GM12865 (cell line): ENCODE data around the gene POLR2I.

Experiments used
- DNase-seq: peaks from one replicate; pipeline ENCODE4 v3.0.0; 2010; ENCODE audit warnings: low read depth
- H3K4me3 ChIP-seq: 2 replicates; pipeline ENCODE4 v1.5.1; 2011; ENCODE audit warnings: mild to moderate bottlenecking, low read depth, low read length, control low read depth
- TF ChIP-seq, protein P1 (sequence below): IDR thresholded peaks from 2 replicates; pipeline ENCODE4 v1.5.1; 2011; ENCODE audit warnings: low read length, control low read depth, low read depth, inconsistent platforms; ENCODE audit not compliant: insufficient read depth; ENCODE audit errors: missing control alignments

Gene POLR2I

DNA sequence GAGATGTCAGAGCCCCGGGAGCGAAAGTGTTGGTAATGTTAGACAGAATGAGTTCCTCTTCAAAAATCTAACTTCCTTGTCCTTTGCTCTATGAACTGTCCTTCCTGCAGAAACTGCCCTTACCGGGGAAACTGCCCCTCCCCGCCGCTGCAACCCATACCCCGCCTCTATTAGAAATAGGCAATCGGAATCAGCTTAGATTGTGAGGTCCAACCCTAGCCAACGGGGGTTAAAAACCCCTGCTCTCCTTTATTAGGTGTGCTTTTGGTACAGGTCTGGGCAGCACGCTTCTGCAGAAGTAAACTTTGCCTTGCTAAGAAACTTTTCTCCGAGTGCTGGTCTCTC, 13.7 kb upstream of the POLR2I start:
- TF ChIP-seq, protein P1, sequence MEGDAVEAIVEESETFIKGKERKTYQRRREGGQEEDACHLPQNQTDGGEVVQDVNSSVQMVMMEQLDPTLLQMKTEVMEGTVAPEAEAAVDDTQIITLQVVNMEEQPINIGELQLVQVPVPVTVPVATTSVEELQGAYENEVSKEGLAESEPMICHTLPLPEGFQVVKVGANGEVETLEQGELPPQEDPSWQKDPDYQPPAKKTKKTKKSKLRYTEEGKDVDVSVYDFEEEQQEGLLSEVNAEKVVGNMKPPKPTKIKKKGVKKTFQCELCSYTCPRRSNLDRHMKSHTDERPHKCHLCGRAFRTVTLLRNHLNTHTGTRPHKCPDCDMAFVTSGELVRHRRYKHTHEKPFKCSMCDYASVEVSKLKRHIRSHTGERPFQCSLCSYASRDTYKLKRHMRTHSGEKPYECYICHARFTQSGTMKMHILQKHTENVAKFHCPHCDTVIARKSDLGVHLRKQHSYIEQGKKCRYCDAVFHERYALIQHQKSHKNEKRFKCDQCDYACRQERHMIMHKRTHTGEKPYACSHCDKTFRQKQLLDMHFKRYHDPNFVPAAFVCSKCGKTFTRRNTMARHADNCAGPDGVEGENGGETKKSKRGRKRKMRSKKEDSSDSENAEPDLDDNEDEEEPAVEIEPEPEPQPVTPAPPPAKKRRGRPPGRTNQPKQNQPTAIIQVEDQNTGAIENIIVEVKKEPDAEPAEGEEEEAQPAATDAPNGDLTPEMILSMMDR, result no peak
- peak; percentile 53 for DNase-seq
- H3K4me3 ChIP-seq, result peak overlapping the region; percentile 77

DNA sequence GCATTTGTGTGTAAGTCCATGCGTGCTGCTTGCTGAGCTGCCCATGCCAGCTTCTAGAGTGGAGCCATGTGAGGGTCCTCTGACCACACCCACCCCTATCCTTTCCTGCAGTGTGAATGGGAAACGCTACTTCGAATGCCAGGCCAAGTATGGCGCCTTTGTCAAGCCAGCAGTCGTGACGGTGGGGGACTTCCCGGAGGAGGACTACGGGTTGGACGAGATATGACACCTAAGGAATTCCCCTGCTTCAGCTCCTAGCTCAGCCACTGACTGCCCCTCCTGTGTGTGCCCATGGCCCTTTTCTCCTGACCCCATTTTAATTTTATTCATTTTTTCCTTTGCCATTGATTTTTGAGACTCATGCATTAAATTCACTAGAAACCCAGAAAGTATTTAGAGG, 10.9 kb upstream of the POLR2I start:
- peak; percentile 68 for DNase-seq
- TF ChIP-seq, protein P1, result no peak
- H3K4me3 ChIP-seq, result no peak overlapping the region

DNA sequence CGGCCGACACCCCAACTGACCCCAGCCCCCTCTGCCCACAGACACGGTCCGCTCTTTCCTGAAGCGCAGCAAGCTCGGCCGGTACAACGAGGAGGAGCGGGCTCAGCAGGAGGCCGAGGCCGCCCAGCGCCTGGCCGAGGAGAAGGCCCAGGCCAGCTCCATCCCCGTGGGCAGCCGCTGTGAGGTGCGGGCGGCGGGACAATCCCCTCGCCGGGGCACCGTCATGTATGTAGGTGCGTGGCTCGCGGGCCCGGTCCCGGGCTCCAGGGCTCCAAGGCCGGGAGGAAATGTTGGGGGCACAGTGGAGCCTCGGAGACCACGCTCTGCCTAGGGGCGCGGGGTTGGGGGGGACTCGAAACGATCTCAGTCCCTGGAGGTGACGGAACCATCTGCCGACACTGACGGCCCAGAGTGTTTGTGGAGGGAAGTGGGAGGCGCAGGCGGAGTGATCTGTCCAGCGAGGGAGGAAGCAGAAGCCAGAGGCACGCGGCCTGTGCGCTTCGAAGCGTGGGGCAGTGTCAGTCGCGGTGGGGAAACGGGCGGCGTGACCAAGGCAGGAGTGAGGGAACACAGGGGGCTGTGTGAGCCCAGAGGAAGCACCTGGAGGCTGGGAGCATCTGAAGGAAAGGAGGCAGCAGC, 6.9 kb upstream of the POLR2I start:
- TF ChIP-seq, protein P1, result no peak
- no peak overlapping the region for H3K4me3 ChIP-seq
- DNase-seq, result no peak

DNA sequence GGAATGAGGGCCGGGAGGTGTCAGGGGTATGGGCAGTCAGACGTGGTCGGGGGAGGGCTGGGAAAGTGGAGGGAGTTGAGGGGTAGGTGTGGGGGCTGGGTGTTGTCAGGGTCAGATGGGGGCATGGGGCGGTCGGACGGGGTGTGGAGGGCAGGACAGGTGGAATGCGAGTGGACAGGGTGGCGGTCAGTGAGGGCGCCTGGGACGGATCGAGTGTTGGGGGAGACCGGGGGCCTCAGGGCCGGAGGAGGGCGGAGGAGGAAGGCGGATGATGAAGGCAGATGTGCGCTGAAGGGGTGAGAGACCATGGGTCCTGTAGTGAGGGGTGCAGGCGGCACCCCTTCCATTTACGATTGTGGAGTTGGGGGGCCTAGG, 6.3 kb upstream of the POLR2I start:
- DNase-seq, result no peak
- no peak overlapping the region for H3K4me3 ChIP-seq
- TF ChIP-seq, protein P1, result no peak

DNA sequence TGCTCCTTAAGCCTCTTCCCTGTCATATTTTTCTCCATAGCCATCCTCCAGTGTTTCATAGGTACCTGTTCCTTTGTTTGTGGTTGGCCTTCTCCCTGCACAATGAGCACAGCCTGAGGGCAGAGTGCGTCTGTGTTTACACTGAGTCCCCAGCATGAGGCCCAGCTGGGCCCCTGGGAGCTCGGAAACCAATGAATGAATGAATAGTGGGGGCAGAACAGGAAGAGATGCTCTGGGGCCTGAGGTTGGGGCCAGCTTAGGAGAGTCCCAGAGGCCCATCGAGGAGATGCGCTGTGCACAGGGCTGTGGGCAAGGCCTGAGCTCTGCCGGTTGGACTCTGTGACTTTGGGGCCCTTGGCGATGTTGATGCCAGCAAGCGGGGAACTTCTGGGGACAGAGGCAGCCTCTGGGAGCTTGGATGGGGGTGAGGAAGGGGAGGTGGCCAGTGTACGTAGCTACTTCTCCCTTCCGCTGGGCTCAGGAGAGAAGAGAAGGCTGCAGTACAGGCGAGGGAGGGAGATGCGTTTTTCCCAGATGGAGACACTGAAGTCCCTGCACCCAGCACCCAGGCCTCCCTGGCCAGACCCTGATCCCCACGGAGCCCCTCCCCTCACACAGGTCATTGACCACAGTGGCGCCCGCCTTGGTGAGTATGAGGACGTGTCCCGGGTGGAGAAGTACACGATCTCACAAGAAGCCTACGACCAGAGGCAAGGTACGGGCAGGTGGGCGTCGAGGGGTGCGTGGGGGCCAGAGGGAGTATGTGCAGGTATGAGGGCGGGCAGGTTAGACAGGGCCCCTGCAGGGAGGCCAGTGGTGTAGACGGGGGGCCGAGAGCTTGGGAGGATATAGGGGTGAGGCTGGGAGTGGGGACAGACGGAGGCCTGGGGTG, 5.7 kb upstream of the POLR2I start:
- no peak overlapping the region for H3K4me3 ChIP-seq
- DNase-seq, result no peak
- TF ChIP-seq, protein P1, result no peak

DNA sequence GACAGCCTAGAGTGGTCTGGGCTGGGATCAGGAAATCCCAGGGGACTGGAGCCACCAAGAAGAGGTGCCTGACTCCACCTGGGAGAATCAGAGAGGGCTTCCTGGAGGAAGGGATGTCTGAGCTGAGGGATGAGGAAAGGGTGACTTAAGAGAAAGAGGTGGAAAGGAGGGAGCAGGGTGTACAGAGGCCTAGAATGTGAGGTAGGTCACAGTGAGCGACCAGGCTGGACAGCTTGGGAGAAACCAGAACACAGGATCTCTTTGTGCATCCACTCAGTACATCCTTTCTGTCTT, 1.6 kb upstream of the POLR2I start:
- peak overlapping the region; percentile 64 for H3K4me3 ChIP-seq
- TF ChIP-seq, protein P1, result no peak
- DNase-seq, result no peak
